NCI-H1048 (cell line): ENCODE measurements around the gene FAM221A.
"Not testable (repeated sequence)": the region's sequence is repeated elsewhere in the genome, so short reads cannot be mapped to it uniquely, and the experiment has no call there.

Experiments
- DNase-seq: peaks from one replicate; lab custom pipeline; 2025; lab: John Stamatoyannopoulos, UW

FAM221A gene

GRCh38 chr7:23679898-23680413 lies at the start of gene FAM221A:
Gene FAM221A, plus strand, starts transcription at chr7:23680199. Its CDS starts 20 bp downstream, at chr7:23680219.
- DNase-seq: peak; percentile 21

- DNase-seq: no peak
Measured at GRCh38 chr7:23633417-23633816, 46.6 kb upstream of the FAM221A start.

DNA sequence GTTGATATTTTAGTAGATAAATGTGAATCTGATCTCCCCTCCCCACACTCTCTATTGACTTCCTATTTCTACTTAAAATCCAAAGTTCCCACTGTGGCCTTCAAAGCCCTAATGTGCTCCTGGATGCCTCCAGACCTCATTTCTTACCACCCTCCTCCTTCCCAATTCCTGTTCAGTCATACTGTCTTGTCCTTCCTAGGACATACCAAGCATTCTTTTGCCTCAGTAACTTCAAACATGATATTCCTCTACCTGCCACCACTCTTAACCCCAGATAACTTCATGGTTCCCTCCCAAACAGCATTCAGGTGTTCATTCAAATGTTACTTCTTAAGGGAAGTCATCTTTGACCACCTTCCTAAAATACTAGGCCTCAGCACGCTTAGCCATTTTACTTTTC lies 34.2 kb upstream of the FAM221A start:
- DNase-seq: no peak

DNA sequence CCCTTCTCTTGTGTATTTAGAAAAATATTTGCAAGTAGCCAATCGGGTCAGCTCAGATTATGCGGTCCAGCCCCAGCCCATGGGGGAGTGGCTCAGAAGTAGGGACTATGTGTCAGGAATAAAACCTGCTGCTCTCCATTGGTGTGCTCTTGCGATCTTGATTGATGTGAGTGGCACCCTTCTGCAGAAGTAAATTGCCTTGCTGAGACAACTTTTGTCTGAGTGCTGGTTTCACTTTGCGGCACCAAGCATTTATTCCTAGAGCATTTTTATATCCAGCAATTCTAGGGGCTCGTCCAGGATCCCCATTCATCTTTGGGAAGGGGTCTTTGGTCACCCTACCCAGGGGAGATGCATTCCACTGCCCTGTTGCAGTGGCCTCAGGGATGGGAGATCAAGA lies 26.1 kb upstream of the FAM221A start:
- no peak for DNase-seq

DNA sequence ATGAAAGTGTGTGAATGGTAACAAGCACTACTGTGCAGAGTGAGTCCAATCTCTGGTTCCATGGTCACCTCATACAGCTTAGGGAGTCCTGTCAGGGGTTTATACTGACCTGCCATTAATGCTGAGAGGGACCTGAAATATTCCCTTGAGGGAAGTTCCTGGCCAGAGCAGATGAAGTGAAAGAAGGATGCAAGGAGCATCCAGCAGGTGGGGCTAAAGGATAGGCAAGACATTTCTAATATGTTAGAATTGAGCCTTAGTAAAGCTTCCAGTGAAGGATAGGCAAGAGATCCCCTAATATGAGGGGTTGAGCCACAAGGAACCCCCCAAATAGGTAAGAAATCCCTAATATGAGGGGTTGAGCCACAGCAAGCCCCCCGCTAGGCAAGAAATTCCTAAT lies 25.5 kb upstream of the FAM221A start:
- no peak for DNase-seq

- no peak for DNase-seq
Measured at GRCh38 chr7:23655433-23655832, 24.6 kb upstream of the FAM221A start.

- DNase-seq: no peak
Measured at GRCh38 chr7:23658831-23659427, 21.1 kb upstream of the FAM221A start.

DNA sequence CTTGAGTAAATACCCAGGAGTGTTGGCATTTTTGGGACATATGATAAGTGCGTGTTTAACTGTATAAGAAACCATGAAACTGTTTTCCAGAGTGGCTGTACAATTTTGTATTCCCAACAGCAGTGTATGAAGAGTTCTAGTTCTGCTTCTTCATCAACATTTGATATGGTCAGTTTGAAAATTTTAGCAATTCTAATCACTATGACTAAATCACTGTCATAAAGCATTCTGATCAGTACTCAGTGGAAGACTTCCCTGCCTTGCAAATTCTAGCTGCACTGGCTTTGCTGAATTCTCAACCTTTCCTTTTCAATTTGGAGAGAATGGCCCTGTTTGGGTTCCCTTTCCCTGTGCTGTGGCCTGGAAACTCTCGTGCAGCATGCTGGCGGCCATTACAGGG lies 18.6 kb upstream of the FAM221A start:
- no peak for DNase-seq

DNA sequence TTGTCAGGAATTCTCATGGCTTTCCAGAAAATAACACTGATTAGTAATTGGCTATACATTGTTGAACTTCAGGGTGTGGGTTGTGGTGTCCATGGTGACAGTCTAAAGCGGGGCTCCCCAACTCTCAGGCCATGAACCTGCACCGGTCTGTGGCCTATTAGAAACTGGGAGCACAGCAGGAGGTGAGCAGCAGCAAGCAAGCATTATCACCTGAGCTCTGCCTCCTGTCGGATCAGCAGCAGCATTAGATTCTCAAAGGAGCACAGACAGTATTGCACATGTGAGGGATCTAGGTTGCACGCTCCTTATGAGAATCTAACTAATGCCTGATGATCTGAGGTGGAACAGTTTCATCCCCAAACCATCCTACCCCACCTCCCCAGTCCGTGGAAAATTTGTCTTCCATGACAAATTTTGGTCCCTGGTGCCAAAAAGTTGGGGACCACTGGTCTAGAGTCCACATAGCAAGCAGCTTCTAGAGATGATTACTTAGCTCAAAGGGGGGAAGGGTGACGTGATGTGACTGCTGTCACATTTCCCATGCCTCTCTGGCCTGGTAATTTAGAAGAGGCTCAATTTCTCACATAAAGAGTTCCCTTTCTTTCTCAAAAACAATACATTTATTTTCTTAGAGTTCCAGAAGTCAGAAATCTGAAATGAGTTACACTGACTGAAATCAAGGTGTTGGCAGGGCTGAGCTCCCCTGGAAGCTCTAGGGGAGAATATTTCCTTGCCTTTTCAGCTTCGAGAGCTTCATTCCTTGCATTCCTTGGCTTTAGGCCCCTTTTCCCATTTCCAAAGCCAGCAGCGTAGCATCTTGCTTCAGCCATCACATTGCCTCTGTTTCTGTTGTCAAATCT lies 17.6 kb upstream of the FAM221A start:
- no peak for DNase-seq

DNA sequence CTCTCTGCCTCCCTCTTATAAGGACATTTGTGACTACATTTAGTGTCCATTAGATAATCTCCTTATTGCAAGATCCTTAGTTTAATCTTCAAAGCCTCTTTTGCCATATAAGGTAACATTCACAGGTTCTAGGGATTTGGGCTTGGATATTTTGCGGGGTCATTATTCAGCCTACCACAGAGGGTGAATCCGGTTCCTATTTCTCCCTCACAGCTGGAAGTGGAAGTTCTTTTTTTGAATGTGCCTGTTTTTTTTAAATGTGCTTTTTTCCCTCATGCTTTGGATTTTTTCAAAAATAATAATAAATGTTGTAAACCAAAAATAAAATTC lies 17.1 kb upstream of the FAM221A start:
- no peak for DNase-seq

- DNase-seq: no peak
Measured at GRCh38 chr7:23664122-23664521, 15.9 kb upstream of the FAM221A start.

GRCh38 chr7:23672033-23672432 lies 8.0 kb upstream of the FAM221A start:
- no peak for DNase-seq

DNA sequence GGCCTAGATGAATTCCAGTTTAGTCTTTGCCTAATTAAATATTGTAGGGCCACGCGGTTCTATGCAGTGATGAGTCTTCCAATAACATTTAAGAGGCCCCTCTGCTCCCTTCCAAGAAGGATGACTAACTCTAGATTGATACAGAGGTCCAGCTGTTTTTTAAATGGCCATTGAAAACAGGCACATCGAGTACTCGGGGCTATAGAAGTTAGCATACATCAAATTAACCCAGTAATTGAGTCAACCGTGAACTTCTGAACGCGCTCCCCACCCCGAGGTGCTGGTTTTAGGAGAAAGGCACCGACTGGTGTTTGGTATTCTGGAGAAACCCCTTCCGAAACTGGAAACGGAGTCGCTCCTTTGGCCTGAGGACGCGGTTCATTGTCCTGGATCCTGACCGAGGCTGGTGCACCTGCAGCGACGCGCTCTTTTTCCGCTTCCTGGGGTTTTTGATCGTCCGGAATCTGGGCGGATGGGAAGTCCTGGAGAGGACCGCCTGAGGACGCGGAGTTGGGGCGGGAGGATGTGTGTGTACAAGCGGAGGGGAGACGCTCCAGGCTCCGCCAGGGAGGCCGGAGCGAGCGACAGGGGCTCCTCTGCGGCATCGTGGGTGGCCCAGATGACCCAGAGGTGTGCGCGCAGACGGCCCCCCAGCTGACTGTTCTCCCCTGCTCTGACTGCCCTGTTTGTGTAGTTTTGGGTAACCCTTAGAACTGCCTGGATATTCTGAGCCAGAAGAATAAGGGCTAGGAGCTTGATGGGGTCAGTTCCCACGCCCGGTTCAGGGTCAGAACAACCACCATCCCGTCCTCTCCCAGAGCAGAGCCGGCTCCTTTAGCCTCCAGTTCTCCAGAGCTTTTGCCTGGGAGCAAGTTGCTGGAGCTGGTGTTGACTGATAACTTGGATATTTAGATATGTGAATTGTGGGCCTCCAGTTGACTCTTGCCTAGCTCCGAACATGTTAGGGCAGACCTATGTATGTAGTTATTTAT lies 711 bp downstream of the FAM221A start:
- DNase-seq: peak; percentile 5

- not testable (repeated sequence) for DNase-seq
Measured at GRCh38 chr7:23684041-23684440, 4.0 kb downstream of the FAM221A start.

- DNase-seq: no peak
Measured at GRCh38 chr7:23685731-23686130, 5.7 kb downstream of the FAM221A start.

GRCh38 chr7:23687011-23687410 lies 7.0 kb downstream of the FAM221A start:
- DNase-seq: no peak

DNA sequence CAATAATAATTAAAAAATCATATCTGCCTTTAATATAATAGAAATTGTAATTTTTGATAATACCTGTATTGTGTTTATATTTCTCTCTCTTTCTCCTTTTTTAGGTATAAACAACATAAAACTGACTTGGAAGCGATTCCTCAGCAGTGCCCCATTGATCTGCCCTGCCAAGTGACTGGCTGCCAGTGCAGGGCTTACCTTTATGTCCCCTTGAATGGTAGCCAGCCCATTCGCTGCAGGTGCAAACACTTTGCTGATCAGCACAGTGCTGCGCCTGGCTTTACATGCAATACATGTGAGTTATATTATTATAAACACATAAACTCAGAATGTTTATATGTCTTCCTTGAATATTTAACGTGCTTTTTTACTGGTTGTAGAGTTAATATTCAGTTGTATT lies 9.2 kb downstream of the FAM221A start:
- DNase-seq: no peak

DNA sequence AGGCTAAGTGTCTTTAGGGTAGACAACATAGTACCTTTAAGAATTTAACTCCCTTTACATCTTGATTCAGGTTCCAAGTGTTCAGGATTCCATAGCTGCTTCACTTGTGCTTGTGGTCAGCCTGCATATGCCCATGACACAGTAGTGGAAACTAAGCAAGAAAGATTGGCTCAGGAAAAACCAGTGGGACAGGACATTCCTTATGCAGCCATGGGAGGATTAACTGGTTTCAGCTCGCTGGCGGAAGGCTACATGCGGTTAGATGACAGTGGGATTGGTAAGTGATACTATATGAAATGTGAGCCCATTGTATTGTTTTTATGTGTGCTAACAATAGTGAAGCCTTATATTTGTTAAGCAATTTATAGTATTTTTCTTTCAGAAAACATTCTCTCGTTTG lies 11.3 kb downstream of the FAM221A start:
- DNase-seq: no peak

GRCh38 chr7:23693224-23693623 lies 13.2 kb downstream of the FAM221A start:
- DNase-seq: no peak

DNA sequence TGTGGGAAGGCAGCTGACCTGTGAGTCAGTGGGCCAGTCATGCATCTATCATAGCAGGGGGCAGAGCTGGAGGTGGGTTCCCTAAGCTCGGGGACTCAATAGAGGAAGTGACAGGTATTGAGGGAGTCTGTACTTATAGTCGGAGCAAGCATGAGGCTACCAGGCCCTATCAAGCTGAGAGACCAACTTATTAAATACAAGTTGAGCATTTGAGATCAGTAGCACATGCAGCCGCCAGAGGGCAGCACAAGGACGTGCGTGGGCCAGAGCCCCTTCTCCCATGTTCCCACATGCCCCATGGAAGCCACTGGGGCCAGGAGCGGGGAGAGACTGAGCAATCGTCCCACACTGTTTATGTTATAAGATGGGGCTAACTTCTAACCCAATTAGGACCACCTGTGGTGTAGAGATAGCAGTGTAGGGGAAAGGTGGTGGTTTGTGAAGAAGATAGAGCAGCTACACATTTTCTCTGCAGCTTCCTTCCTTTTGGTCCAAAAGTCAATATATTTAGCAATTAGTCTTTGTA lies 17.0 kb downstream of the FAM221A start:
- DNase-seq: peak; percentile 23

GRCh38 chr7:23698822-23699221 lies 18.8 kb downstream of the FAM221A start:
- DNase-seq: no peak

DNA sequence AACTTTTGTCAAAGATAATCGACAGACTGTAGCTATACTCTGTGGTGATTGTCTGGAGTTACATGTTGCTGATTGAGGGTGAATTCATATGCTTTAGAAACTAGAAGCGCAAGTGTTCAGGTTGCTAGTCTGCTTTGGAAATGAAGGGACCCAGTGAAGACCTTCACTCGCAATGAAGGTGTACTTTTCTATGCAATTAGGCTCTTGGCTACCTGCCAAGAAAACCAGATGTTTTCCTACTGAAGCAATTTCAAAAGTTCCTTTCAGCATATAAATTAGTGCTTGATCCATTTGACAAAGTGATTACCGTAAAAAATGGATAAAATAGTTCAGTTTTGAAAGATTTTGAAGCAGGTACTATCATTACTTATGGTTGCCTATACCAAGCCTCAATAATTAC lies 20.0 kb downstream of the FAM221A start:
- DNase-seq: no peak
